Prostate gland (tissue), 2 donors: ENCODE results near the gene MPEG1.

Source experiments
- CTCF ChIP-seq, 4 experiments: fragments of 200-600 bp in 2 of 4; fragments of 450-650 bp in 2 of 4; sonication (generic) in 2 of 4; IDR thresholded peaks; 1 replicate in 3 of 4; 2 replicates in 1 of 4; pipeline ENCODE4 v1.5.1; 2016 to 2019; ENCODE audit warnings: antibody characterized with exemption in 4 of 4, mild to moderate bottlenecking in 2 of 4, moderate library complexity in 2 of 4
- POLR2A ChIP-seq: fragments of 450-650 bp; IDR thresholded peaks from one replicate; pipeline ENCODE4 v1.6.1; 2016; ENCODE audit warnings: antibody characterized with exemption, mild to moderate bottlenecking
- POLR2AphosphoS5 ChIP-seq: sonication (generic); formaldehyde crosslinking; IDR thresholded peaks from one replicate; pipeline ENCODE4 v1.6.1; 2017; ENCODE audit warnings: antibody characterized with exemption

GRCh38 chr11:59183771-59184170 lies 29.0 kb downstream of the MPEG1 start:
- TF ChIP-seq POLR2A (no peak), POLR2AphosphoS5 (peak; percentile 40), CTCF (IDR thresholded peaks at IDR 0.05) (no peak)
